ENCODE data around the gene CFAP45. TPM values are rescaled to one million over a fixed set of nuclear protein-coding genes. Genes with fewer than 3 reads are reported as not detected.
"Not testable (repeated sequence)": the region's sequence is repeated elsewhere in the genome, so short reads cannot be mapped to it uniquely, and the experiment has no call there.

CFAP45 gene
- total RNA-seq, 4 donors from 2014 or later, result 0.46 to 3.0 (median 0.66) TPM

- WGBS, 2 donors, result 88 to 95% methylated on average over 3 of the region's 3 CpGs
- H3K4me3 ChIP-seq (ENCODE audit: low read depth, poor library complexity, severe bottlenecking), result no peak overlapping the region
- intact Hi-C loops (cut with DNase I; ENCODE audit: low total_unique reads), result no loop called here
- no peak for TF ChIP-seq POLR2A (IDR thresholded peaks at IDR 0.05)
- no peak for DNase-seq (ENCODE audit: low spot score in 2 of 2)
These were observed 2.6 kb upstream of the CFAP45 start for GRCh38 chr1:159902541-159902940.

GRCh38 chr1:159900755-159901360 lies 893 bp upstream of the CFAP45 start:
- TF ChIP-seq CTCF (IDR thresholded peaks at IDR 0.05), result no peak
- TF ChIP-seq POLR2A (IDR thresholded peaks at IDR 0.05), result no peak
- no peak overlapping the region for H3K4me3 ChIP-seq (ENCODE audit: low read depth, poor library complexity, severe bottlenecking)
- WGBS, 2 donors, result 36 to 57% methylated on average over 2 of the region's 2 CpGs
- no peak for DNase-seq (ENCODE audit: low spot score in 2 of 2)
- intact Hi-C loops (cut with DNase I; ENCODE audit: low total_unique reads), result no loop called here

DNA sequence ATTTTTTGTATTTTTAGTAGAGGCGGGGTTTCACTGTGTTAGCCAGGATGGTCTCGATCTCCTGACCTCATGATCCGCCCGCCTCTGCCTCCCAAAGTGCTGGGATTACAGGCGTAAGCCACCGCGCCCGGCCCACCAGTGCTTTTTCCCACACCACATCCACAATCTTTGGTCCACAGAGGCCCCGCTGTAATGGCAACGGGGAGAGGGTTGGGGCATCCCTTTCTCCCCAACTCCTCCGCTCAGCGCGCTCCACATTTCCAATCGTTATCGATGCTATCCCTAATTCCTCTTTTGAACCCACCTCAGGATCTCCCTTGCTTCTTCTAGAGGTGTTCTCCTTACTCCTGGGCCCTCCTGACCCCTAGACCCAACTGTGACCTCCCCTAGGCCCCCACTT lies 331 bp downstream of the CFAP45 start:
- intact Hi-C loops (cut with DNase I; ENCODE audit: low total_unique reads); H3K4me3 ChIP-seq (ENCODE audit: low read depth, poor library complexity, severe bottlenecking); DNase-seq (ENCODE audit: low spot score in 2 of 2): not testable (repeated sequence)
- 92 to 94% methylated on average over 14 to 15 of the region's 15 CpGs for WGBS, 2 donors

- no peak overlapping the region for H3K4me3 ChIP-seq (ENCODE audit: low read depth, poor library complexity, severe bottlenecking)
- no peak for TF ChIP-seq POLR2A (IDR thresholded peaks at IDR 0.05)
- TF ChIP-seq CTCF (IDR thresholded peaks at IDR 0.05), result no peak
- DNase-seq (ENCODE audit: low spot score in 2 of 2), result no peak
- WGBS, 2 donors, result 93 to 98% methylated on average over 3 of the region's 3 CpGs
- intact Hi-C loops (cut with DNase I; ENCODE audit: low total_unique reads), result no loop called here
These were observed 1.4 kb downstream of the CFAP45 start for GRCh38 chr1:159898527-159898926.

GRCh38 chr1:159897962-159898361 lies 2.0 kb downstream of the CFAP45 start:
- TF ChIP-seq POLR2A (IDR thresholded peaks at IDR 0.05) (no peak), CTCF (IDR thresholded peaks at IDR 0.05) (no peak)
- no peak for DNase-seq (ENCODE audit: low spot score in 2 of 2)
- WGBS, 2 donors, result 87% methylated on average over 3 of the region's 3 CpGs
- intact Hi-C loops (cut with DNase I; ENCODE audit: low total_unique reads), result no loop called here
- no peak overlapping the region for H3K4me3 ChIP-seq (ENCODE audit: low read depth, poor library complexity, severe bottlenecking)

GRCh38 chr1:159896546-159896930 lies 3.4 kb downstream of the CFAP45 start:
- 65 to 66% methylated on average over 3 of the region's 3 CpGs for WGBS, 2 donors
- no peak overlapping the region for H3K4me3 ChIP-seq (ENCODE audit: low read depth, poor library complexity, severe bottlenecking)
- intact Hi-C loops (cut with DNase I; ENCODE audit: low total_unique reads), result no loop called here
- DNase-seq (ENCODE audit: low spot score in 2 of 2), result no peak
- no peak for TF ChIP-seq POLR2A (IDR thresholded peaks at IDR 0.05)
- TF ChIP-seq CTCF (IDR thresholded peaks at IDR 0.05), result no peak

DNA sequence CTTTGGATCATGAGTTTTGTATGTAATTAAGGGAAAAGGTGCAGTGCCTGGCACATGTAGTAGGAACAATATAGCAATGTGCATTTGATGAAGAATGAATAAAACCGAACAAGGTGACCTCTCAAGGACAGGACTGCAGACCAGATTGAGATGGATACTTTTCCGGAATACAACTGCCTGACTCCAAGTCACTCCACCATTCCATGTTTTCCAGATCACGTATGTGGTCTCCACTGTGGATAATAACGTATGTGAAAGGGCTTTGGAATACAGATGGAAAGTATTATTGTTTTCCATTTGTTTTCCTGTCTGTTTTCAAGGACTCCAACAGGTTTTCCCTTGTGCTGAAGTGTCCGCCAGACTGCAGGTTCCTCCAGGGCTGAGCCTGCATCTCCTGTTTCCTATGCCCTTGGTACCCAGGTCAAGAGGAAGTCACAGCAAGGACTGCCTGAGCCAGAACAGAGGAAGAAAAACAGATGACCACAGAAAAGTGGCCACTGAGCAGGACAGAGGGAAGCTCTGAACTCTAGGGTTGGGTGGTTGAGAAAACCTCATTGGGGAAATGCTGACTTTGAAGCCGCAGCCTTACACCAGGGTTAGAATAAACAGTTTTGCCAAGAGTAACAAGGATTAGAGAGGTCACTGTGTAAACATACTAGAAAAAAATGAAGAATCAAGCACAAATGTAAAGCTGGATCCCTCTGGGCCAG lies 4.0 kb downstream of the CFAP45 start:
- TF ChIP-seq POLR2A (IDR thresholded peaks at IDR 0.05) (no peak), CTCF (IDR thresholded peaks at IDR 0.05) (no peak)
- DNase-seq (ENCODE audit: low spot score in 2 of 2), result no peak
- H3K4me3 ChIP-seq (ENCODE audit: low read depth, poor library complexity, severe bottlenecking), result no peak overlapping the region
- 56 to 69% methylated on average over 6 of the region's 6 CpGs for WGBS, 2 donors
- intact Hi-C loops (cut with DNase I; ENCODE audit: low total_unique reads), result no loop called here

Measured in lower leg skin (tissue), 4 donors.